ENCODE measurements around the gene TMEM213.
"Not testable (repeated sequence)": the region's sequence is repeated elsewhere in the genome, so short reads cannot be mapped to it uniquely, and the experiment has no call there.

TMEM213 gene

DNA sequence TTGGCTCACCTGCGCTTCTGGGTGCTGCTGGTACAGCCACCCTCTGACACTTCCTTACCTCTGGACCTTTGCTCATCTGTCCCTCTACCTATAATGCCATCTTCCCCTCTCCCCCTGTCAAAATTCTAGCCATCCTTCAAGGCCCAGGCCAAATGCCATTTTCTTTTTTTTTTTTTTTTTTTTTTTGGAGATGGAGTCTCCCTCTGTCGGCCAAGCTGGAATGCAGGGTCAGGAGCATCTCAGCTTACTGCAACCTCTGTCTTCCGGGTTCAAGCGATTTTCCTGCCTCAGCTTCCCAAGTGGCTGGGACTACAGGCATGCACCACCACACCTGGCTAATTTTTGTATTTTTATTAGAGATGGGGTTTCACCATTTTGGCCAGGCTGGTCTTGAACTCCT lies 748 bp upstream of the TMEM213 start:
- DNase-seq (ENCODE audit: low read depth): not testable (repeated sequence)

DNA sequence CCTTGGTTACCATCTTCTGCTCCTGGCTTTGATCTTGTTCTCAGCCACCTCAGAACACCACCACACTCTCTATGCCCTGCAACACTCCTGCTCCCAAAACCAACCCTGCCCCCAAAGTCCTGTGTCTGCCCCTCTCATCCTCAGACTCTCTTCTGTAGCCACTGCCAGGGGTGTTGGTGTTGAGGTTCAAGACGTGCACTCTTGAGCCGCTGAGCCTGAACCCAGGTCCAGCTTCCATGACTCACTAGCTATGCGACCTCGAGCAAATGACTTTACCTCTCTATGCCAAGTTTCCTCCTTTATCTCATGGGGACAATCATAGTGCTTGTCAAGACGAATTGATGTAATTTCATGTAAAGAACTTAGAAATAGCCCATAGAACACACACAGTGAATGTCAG lies 1.0 kb downstream of the TMEM213 start:
- no peak for DNase-seq (ENCODE audit: low read depth)

DNA sequence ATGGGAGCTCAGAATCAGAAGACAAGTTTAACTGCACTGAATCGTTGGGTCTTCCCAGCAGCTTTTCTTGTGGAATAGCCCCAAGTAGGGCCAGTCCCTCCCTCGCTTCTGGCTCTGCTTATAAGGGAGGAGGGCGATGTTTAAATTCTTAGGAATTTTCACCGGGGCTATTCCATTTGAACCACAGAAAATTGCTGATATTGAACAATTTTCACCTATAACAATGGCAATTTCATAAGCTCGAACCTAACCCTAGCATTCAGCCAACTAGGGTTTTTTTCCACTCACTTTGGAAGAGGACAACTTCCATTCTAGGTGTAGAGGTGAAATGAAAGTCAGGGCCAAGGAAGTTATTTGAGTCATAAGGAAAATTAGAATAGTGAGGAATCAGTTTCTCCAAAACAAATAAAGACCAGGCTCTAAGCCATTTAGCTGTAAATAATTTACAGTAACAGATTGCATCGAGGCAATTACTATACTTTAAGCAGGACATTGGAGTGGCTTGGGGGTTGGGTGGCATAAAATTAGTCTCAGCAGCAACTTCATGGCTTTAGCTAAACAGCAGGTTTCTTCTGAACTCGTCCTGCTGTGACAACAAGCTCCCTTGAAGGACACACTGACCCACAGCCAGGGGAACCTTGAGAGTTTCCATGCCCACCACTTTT lies 1.7 kb downstream of the TMEM213 start:
- DNase-seq (ENCODE audit: low read depth): no peak

DNA sequence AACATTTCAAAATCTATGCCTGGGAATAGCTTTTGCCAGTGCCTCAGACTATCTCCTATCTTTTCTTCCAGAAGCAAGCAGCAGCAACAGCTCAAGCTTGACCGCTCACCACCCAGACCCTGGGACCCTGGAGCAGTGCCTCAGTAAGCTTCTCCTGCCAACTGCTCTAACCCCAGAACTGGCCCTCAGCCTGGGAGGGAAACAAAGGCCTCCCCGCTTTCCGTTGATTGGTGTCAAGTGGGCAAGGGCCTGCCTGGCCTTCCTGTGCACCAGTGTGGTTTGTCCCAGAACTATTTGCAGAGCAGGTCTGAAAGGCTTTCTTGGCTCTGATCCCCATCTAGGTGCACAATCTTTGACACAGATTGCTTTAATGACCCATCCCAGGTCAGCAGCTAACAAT lies 3.5 kb downstream of the TMEM213 start:
- DNase-seq (ENCODE audit: low read depth): no peak

DNA sequence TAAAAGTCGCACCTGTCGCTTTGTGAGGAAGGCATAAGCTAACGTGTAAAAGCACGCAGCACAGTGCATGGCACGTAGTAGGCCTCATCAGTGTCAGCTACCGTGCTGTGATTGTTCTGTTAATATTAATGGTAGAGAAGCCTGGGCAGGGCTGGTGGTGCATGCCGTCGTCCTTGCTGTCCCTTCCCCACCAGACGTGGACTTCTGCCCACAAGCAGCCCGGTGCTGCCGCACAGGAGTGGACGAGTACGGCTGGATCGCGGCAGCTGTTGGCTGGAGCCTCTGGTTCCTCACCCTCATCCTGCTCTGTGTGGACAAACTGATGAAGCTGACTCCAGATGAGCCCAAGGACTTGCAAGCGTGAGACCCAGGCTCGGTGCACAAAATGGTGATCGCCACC lies 4.9 kb downstream of the TMEM213 start:
- DNase-seq (ENCODE audit: low read depth): no peak

DNA sequence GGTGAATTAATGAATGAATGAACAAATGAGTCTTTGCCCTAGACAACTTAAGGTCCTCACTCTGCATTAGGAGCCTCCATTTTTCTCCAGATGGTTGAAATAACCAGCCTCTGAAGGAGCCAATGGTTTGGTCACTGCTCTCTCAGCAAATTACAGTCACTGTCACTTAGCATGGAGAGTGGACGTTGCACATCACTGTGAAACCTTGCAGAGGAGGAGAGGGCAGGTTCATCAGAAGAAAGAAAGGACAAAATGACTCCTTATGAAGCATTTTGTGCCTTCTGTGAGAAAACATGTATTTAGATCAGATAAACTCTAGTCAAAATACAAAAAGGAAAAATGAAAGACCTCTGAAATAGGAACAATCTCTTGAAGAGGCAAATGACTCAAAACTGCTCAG lies 6.8 kb downstream of the TMEM213 start:
- DNase-seq (ENCODE audit: low read depth): no peak

DNA sequence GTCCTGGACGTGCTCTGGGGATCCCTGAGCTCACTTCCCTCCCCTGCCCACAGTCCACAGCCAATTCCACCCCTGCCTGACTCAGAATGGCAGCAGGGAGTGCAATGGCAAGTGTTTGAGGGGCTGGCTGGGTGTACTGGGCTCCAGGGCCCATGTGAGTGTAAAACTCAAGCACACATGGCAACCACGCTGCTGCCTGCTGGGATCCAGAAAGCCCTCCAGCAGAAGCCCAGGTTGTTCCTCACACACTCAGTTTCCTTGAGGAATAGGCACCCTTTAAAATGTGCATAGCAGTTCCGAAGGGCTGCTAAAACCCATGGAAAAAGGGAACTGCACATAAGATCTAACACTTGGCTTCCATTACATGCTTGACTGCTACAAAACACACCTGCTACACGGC lies 11.6 kb downstream of the TMEM213 start:
- no peak for DNase-seq (ENCODE audit: low read depth)

DNA sequence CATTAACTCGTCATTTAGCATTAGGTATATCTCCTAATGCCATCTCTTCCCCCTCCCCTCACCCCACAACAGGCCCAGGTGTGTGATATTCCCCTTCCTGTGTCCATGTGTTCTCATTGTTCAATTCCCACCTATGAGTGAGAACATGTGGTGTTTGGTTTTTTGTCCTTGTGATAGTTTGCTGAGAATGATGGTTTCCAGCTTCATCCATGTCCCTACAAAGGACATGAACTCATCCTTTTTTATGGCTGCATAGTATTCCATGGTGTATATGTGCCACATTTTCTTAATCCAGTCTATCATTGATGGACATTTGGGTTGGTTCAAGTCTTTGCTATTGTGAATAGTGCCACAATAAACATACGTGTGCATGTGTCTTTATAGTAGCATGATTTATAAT lies 13.5 kb downstream of the TMEM213 start:
- not testable (repeated sequence) for DNase-seq (ENCODE audit: low read depth)

DNA sequence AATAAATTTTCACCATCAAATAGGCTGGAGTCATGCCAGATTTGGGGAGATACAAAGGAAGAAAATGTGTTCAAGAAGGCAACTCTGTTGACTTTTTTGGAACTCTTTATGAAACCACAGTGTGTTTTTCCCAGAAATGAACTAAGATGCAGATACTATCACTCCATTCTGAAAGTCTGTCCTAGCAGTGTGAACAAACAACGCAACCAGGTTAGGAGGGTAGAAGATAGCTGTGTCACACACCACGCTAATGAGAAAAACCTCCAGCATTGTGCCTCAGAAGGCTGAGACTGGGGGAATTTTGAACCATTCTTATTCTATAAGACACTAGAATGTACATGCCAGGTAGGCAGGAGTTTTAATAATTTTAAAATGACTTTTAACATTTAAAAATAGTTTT lies 16.2 kb downstream of the TMEM213 start:
- DNase-seq (ENCODE audit: low read depth): no peak

DNA sequence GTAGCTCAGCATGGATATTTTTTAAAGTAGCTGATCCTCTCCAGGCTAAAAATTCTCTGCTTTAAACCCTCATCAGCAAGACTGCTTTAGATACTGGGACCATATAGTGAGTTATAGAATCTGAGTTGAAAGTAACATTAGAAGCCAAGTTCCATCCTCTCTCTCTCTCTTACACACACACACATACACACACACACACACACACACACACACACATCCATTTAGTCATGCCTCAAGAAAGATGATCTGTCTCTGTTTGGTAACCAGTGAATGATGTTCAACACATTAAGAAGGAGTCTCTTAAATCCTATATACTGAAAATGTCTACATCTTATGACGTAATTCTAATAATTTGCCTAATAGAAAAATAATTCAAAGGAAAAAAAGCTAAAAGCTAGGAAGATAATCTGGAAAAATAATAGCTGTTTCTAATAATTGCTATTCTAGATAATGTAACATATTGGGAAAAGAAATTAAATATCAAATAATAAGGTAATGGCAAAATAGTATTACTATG lies 17.1 kb downstream of the TMEM213 start:
- DNase-seq (ENCODE audit: low read depth): no peak

DNA sequence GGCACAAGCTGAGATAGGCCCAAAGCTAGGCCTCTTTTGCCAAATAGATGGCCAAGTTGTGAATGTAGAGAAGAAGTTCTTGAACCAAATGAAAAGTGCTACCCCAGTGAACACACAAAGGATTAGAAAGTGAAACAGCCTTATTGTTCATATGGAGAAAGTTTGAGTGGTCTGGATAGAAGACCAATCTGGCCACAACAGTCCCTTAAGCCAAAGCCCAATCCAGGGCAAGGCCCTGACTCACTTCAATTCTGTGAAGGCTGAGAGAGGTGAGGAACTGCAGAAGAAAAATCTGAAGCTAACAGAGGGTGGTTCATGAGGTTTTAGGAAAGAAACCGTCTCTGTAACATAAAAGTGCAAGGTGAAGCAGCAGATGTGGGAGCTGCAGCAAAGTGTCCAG lies 18.9 kb downstream of the TMEM213 start:
- no peak for DNase-seq (ENCODE audit: low read depth)

DNA sequence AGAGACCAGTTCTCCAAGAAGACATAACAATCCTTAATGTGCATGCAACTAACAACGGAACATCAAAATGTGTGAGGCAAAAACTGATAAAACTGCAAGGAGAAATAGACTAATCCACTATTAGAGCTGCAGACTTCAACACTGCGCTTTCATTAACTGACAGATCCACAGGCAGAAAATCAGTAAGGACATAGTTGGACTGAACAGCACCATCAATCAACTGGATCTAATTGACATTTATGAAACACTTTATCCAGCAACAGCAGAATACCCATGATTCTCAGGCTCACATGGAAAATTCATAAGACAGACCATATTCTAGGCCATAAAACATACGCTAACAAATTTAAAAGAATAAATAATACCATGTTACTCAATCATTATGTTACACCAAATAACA lies 21.8 kb downstream of the TMEM213 start:
- DNase-seq (ENCODE audit: low read depth): no peak

DNA sequence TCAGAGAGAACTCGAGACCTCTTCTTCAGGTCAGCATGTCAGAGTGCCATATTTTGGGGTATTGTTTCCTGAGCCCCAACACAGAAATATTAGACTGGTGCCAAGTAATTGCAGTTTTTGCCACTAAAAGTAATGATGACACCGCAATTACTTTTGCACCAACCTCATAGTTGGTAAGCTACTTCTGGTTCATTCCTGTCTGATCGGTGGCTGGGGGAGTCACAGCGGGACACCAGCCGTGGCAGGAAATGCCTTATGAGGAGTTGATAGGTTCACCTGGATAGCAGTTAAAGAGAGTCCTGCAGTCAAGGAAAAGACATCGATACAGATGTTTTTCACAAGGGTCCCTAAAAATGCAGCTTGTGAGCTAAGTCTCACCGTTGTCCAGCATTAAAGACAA lies 24.1 kb downstream of the TMEM213 start:
- DNase-seq (ENCODE audit: low read depth): no peak

DNA sequence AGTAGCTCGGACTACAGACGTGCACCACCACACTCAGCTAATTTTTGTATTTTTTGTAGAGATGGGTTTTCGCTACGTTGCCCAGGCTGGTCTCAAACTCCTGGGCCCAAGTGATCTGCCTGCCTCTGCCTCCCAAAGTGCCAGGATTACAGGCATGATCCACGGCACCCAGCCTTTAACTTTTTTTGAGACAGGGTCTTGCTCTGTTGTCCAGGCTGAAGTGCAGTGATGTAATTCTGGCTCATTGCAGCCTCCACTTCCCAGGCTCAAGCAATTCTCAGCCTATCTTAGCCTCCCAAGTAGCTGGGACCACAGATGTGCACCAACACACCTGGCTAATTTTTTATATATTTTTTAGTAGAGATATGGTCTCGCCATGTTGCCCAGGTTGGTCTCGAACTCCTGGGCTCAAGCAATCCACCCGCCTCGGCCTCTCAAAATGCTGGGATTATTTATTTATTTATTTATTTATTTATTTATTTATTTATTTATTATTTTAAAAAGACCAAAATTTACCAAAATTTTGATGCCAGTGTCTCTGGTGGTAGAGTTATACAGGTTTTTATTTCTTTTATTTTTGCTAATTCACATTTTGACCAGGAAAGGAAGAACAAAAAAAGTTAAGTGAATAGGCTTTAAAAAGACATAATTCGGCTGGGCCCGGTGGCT lies 25.2 kb downstream of the TMEM213 start:
- DNase-seq (ENCODE audit: low read depth): no peak

DNA sequence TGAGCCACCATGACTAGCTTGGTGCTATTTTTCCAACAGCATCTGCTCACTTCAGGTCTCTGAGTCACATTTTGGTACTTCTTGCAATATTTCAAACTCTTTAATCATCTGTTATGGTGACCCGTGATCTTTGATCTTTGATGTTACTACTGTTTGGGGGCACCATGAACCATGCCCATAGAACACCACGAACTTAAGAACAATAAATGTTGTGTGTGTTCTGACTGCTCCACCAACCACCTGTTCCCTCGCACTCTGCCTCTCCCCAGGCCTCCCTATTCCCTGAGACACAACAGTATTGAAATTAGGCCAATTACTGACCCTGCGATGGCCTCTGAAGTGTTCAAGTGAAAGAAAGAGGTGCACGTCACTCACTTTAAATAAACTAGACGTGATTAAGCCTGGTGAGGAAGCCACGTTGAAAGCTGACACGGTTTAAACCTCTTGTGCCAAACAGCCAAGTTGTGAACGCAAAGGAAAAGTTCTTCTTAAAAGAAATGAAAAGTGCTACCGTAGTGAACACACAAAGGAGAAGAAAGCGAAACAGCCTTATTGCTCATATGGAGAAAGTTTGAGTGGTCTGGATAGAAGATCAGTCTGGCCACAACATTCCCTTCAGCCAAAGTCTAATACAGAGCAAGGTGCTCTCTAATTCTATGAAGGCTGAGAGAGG lies 27.4 kb downstream of the TMEM213 start:
- DNase-seq (ENCODE audit: low read depth): no peak

DNA sequence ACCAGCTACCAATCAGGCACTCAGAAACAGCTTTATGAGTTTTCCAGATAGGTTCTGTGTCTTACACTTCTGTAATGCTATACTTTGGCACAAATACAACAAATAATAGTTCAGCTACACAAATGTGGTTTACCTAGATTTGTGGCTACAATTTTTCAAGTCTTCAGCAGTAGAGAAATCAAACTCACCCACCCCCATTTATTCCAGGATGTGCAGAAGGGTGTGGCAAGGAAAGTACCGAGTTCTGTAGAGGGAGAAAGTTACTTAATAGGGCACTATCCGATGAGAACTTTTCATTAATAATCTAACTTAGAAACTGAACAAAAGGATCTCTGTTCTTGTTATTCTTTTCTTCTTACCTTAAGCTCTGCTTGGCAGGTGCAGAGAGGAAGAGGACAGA lies 30.5 kb downstream of the TMEM213 start:
- no peak for DNase-seq (ENCODE audit: low read depth)

DNA sequence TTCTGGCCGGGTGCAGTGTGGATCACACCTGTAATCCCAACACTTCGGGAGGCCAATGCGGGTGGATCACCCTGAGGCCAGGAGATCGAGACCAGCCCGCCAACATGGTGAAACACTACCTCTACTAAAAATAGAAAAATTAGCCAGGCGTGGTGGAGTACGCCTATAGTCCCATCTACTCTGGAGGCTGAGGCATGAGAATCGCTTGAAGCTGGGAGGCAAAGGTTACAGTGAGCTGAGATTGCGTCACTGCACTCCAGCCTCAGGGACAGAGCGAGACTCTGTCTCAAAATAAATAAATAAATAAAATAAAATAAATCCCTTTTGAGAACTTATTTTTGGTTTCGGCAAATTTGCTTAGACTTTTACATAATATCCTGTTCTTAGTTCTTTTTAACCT lies 31.5 kb downstream of the TMEM213 start:
- no peak for DNase-seq (ENCODE audit: low read depth)

DNA sequence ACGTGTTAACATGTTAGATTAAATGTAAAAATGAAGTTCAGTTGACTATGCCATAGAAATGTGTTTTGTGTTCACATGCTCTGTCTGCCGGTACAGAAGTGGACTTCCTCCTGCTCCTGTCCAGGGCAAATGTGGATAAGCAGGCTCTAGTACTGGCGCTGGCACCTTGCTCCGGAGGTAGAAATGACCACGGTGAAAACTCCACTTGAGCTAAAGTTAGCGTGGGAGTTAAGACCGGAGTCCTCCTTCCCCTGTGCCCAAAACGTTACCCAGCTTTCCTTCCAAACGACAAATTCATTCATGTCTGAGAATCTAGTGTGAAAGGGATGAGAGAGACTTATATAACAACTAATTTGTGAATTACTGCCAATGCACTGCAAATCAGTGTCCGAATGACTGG lies 35.2 kb downstream of the TMEM213 start:
- no peak for DNase-seq (ENCODE audit: low read depth)

DNA sequence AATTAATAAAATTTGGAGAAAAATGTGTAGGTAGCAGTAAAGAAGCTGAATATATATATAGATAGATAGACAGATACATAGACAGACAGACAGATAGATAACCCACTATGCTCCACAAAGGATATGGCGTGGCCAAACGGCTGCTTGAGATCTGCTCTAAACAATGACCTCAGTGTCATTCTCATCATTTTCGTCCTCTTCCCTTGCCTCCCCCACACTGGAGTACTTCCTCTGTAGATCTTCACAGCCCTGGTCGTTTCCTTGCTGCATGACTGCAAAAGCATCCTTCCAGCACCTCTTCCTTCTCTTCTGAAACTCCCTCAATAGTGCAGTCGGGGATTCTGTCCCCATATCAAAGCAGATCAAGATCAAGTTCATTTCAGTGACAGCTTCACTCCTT lies 35.8 kb downstream of the TMEM213 start:
- no peak for DNase-seq (ENCODE audit: low read depth)

DNA sequence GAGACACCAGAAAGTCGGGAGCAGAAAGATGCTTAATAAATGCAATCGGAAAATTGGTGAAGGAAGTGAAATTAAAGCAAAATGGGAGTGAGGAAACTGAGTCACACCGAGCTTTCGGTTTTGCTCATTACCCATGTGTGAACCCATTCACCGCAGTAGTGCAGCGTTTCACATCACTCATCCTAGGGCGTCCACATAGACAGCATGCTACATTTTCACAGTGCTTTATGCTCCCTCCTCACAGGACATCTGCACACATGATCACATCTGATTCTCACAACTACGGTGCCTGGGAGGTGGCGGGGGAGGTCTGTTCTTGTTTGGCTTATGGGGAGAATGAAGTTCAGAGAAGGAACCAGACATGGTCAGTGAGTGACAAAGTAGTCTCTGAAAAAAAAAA lies 36.8 kb downstream of the TMEM213 start:
- DNase-seq (ENCODE audit: low read depth): no peak

DNA sequence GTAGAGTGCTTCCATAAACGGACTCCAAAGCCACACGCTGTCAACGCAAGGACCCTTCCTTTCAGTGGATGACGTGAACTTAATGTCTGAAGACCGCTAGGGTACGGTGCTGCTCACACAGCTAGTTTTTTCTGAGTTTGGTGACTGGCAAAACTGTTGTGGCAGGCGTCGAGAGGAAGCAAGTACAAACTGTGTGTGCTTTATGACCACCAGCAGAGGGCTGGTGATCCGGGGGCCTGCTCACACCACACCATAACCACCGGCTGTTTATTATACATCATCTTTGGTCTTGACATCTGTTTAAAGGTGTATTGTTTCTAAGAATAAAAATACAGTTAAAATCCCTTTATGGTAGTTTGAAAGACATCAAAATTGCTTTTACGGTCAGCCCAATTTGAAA lies 37.3 kb downstream of the TMEM213 start:
- no peak for DNase-seq (ENCODE audit: low read depth)

DNA sequence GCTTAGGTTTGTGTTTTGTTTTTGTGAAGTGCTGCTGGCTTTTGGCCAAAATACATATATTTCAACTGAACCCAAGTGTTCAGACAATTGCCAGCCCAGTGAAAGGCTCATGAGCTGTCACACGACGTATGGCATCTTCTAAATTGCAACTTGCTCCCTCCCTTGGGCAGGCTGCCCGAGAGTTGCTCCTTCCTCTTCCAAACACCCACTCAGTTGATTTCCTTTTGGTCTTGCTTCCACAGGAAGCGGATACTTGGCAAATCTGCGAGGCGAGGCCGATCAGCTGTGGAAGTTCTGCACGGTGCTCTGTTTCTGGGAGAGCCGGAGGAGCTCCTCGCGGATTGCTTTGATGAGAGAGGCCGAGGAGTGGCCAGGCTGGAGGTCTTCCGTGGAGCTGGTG lies 39.8 kb downstream of the TMEM213 start:
- no peak for DNase-seq (ENCODE audit: low read depth)

DNA sequence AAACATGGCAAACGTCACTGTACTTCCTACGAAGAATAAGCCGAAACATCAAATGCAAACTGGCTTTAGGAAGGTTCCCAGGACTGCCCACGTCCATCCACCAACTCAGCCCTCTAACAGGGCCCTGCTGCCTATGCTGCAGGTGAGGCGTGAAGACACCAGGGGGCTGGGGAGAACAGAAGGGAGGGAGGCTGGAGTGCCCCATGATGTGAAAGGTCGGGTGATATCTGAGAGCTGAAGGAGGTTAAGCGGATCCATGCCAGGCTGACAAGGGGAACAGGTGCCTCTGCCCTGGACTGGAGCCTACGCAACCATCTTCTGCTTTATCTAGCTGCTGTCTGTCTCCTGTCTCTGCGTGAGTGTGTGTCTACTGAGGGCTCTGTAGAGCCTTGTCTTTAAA lies 40.4 kb downstream of the TMEM213 start:
- DNase-seq (ENCODE audit: low read depth): no peak

All from activated T-cell treated with anti-CD3 and anti-CD28 coated beads for 1 hour (primary cell).